ENCODE measurements around the gene CCDC188.

CCDC188 gene

GRCh38 chr22:20169253-20169822 lies 18.5 kb upstream of the CCDC188 start:
- H3K4me2 ChIP-seq (ENCODE audit: insufficient read depth, low read length, poor library complexity, severe bottlenecking) = no peak overlapping the region
- no peak overlapping the region for H4K91ac ChIP-seq (ENCODE audit: low read depth, low read length, poor library complexity)
- no peaks in the 10 kb centered on the region for H3K79me1 ChIP-seq (ENCODE audit: low read depth, low read length)
- no peak overlapping the region for H3K27ac ChIP-seq (replicated peaks; ENCODE audit: low read length)
- H3K4me3 ChIP-seq (ENCODE audit: low read length in 2 of 2) = no peak overlapping the region
- H2BK5ac ChIP-seq (ENCODE audit: low read length) = no peak overlapping the region
- no peak overlapping the region for H3K18ac ChIP-seq (ENCODE audit: low read length)
- no CpG with 5 or more reads among the region's 10 CpGs for WGBS, 2 donors (ENCODE audit: extremely low coverage in 2 of 2, insufficient read length in 2 of 2, insufficient replicate concordance in 1 of 2)
- H2BK12ac ChIP-seq (ENCODE audit: low read length) = no peak overlapping the region
- peaks cover 0 to 43% (median 0%) of the 10 kb centered on the region in 3 experiments for H3K27me3 ChIP-seq (ENCODE audit: control insufficient read depth in 3 of 3, insufficient read depth in 3 of 3, low read depth in 1 of 3, low read length in 3 of 3)
- no peak overlapping the region for H3K14ac ChIP-seq (ENCODE audit: low read length)
- peak overlapping the region; percentile 68 for H2AK5ac ChIP-seq (ENCODE audit: low read depth, low read length)
- no peak overlapping the region for H3K9ac ChIP-seq (ENCODE audit: low read depth, low read length, poor library complexity)
- H4K8ac ChIP-seq (ENCODE audit: low read depth, low read length) = no peak overlapping the region
- H2BK120ac ChIP-seq (ENCODE audit: low read depth, low read length) = no peak overlapping the region
- no peak for DNase-seq (ENCODE audit: low spot score)
- peak overlapping the region; percentile 39 for H3K23ac ChIP-seq (ENCODE audit: low read depth, low read length, poor library complexity)
- H3K36me3 ChIP-seq (replicated peaks in 1 of 2; ENCODE audit: control insufficient read depth in 2 of 2, insufficient read depth in 2 of 2, low read length in 2 of 2) = no peaks in the 10 kb centered on the region
- no peaks in the 10 kb centered on the region for H3K4me1 ChIP-seq (ENCODE audit: control insufficient read depth in 2 of 2, insufficient read depth in 1 of 2, low read depth in 1 of 2, low read length in 2 of 2)
- no peak overlapping the region for H3K4ac ChIP-seq (ENCODE audit: low read length)
- H3K9me3 ChIP-seq (replicated peaks in 1 of 2; ENCODE audit: control insufficient read depth in 2 of 2, insufficient read depth in 1 of 2, low read depth in 1 of 2, low read length in 2 of 2) = no peaks in the 10 kb centered on the region
- peak overlapping the region; percentile 47 for H2BK15ac ChIP-seq (ENCODE audit: low read length)
- no peak overlapping the region for H2AFZ ChIP-seq (ENCODE audit: low read length)

DNA sequence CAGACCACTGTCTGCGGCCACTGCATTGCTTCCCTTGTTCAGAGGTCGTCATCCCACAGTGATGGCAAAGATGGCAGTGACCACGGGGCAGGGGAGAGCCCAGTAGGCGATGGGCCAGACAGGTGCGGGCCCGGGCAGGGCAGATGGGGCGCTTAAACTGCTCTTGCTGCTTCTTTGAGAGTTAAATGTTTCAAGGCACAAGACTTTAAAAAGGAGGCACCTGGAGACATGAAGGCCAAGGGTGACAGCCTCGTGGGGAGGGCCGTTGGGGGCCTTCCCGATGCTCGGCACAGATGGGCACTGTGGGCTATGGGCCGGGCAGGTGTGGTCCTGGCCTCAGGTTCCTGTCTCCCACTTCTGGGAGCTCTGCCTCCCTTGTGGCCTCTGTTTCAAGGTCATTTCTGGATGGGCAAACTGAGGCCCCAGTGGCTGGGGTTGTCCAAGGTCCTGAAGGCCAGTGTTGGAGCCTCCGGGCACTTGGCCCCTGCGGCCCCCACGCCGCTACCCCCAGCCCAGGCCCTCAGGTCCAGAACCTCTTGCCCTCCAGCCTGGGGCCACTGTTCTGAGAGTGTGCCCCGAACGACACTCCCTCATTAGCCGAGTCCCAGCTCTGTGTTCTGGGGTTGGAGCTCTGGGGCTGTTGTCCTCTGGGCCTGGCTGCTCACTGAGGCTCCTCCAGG lies 16.9 kb upstream of the CCDC188 start:
- Histone ChIP-seq H3K4me2 (ENCODE audit: insufficient read depth, low read length, poor library complexity, severe bottlenecking) (no peak overlapping the region), H3K4me1 (ENCODE audit: control insufficient read depth in 2 of 2, insufficient read depth in 1 of 2, low read depth in 1 of 2, low read length in 2 of 2) (no peaks in the 10 kb centered on the region), H4K91ac (ENCODE audit: low read depth, low read length, poor library complexity) (no peak overlapping the region), H3K4me3 (ENCODE audit: low read length in 2 of 2) (no peak overlapping the region), H2BK120ac (ENCODE audit: low read depth, low read length) (no peak overlapping the region), H2BK15ac (ENCODE audit: low read length) (no peak overlapping the region), H3K18ac (ENCODE audit: low read length) (peak overlapping the region; percentile 38), H3K4ac (ENCODE audit: low read length) (no peak overlapping the region), H3K27ac (replicated peaks; ENCODE audit: low read length) (no peak overlapping the region), H3K27me3 (ENCODE audit: control insufficient read depth in 3 of 3, insufficient read depth in 3 of 3, low read depth in 1 of 3, low read length in 3 of 3) (peaks cover 0 to 30% (median 0%) of the 10 kb centered on the region in 3 experiments), H2BK12ac (ENCODE audit: low read length) (no peak overlapping the region), H3K79me1 (ENCODE audit: low read depth, low read length) (no peaks in the 10 kb centered on the region), H2BK5ac (ENCODE audit: low read length) (no peak overlapping the region), H3K36me3 (replicated peaks in 1 of 2; ENCODE audit: control insufficient read depth in 2 of 2, insufficient read depth in 2 of 2, low read length in 2 of 2) (no peaks in the 10 kb centered on the region), H4K8ac (ENCODE audit: low read depth, low read length) (no peak overlapping the region), H3K23ac (ENCODE audit: low read depth, low read length, poor library complexity) (peak overlapping the region; percentile 93), H3K14ac (ENCODE audit: low read length) (no peak overlapping the region), H2AFZ (ENCODE audit: low read length) (no peak overlapping the region), H3K9ac (ENCODE audit: low read depth, low read length, poor library complexity) (peak overlapping the region; percentile 60), H3K9me3 (replicated peaks in 1 of 2; ENCODE audit: control insufficient read depth in 2 of 2, insufficient read depth in 1 of 2, low read depth in 1 of 2, low read length in 2 of 2) (no peaks in the 10 kb centered on the region), H2AK5ac (ENCODE audit: low read depth, low read length) (peak overlapping the region; percentile 61)
- no CpG with 5 or more reads among the region's 19 CpGs for WGBS, 2 donors (ENCODE audit: extremely low coverage in 2 of 2, insufficient read length in 2 of 2, insufficient replicate concordance in 1 of 2)
- no peak for DNase-seq (ENCODE audit: low spot score)

DNA sequence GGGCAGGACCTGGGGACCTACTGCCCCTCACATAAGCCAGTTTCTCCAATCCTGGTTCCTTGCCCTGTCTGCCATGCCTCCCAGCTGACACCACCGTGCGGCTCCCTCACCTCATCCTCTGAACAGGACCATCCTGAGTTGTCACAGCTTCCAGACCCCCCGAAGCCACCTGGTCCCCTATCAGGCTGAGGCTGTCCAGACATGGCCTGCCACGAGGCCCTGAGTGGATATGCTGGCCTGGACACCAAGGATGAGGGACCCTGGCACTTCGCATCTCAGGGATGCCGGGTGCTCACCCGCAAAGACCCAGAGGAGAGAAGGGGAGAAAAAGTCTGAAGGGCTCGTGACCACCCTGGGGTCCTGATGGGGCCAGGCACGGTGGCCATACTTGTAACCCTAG lies 15.8 kb upstream of the CCDC188 start:
- WGBS, 2 donors (ENCODE audit: extremely low coverage in 2 of 2, insufficient read length in 2 of 2, insufficient replicate concordance in 1 of 2) = no CpG with 5 or more reads among the region's 9 CpGs
- Histone ChIP-seq H3K14ac (ENCODE audit: low read length) (no peak overlapping the region), H2BK12ac (ENCODE audit: low read length) (peak overlapping the region; percentile 10), H3K9me3 (replicated peaks in 1 of 2; ENCODE audit: control insufficient read depth in 2 of 2, insufficient read depth in 1 of 2, low read depth in 1 of 2, low read length in 2 of 2) (no peaks in the 10 kb centered on the region), H3K23ac (ENCODE audit: low read depth, low read length, poor library complexity) (peak overlapping the region; percentile 96), H3K9ac (ENCODE audit: low read depth, low read length, poor library complexity) (peak overlapping the region; percentile 44), H3K18ac (ENCODE audit: low read length) (peak overlapping the region; percentile 57), H3K36me3 (replicated peaks in 1 of 2; ENCODE audit: control insufficient read depth in 2 of 2, insufficient read depth in 2 of 2, low read length in 2 of 2) (no peaks in the 10 kb centered on the region), H2BK5ac (ENCODE audit: low read length) (no peak overlapping the region), H3K4ac (ENCODE audit: low read length) (no peak overlapping the region), H2BK120ac (ENCODE audit: low read depth, low read length) (no peak overlapping the region), H3K4me3 (ENCODE audit: low read length in 2 of 2) (no peak overlapping the region), H2BK15ac (ENCODE audit: low read length) (peak overlapping the region; percentile 75), H3K4me2 (ENCODE audit: insufficient read depth, low read length, poor library complexity, severe bottlenecking) (no peak overlapping the region), H2AFZ (ENCODE audit: low read length) (no peak overlapping the region), H4K91ac (ENCODE audit: low read depth, low read length, poor library complexity) (no peak overlapping the region), H2AK5ac (ENCODE audit: low read depth, low read length) (peak overlapping the region; percentile 81), H3K27me3 (ENCODE audit: control insufficient read depth in 3 of 3, insufficient read depth in 3 of 3, low read depth in 1 of 3, low read length in 3 of 3) (peaks cover 0 to 25% (median 0%) of the 10 kb centered on the region in 3 experiments), H3K27ac (replicated peaks; ENCODE audit: low read length) (no peak overlapping the region), H3K79me1 (ENCODE audit: low read depth, low read length) (no peaks in the 10 kb centered on the region), H3K4me1 (ENCODE audit: control insufficient read depth in 2 of 2, insufficient read depth in 1 of 2, low read depth in 1 of 2, low read length in 2 of 2) (no peaks in the 10 kb centered on the region), H4K8ac (ENCODE audit: low read depth, low read length) (no peak overlapping the region)
- no peak for DNase-seq (ENCODE audit: low spot score)

GRCh38 chr22:20165913-20166312 lies 15.1 kb upstream of the CCDC188 start:
- H2BK15ac ChIP-seq (ENCODE audit: low read length) = no peak overlapping the region
- peak overlapping the region in 1 of 2 donors; percentile 64 for H3K4me3 ChIP-seq (ENCODE audit: low read length in 2 of 2)
- no peak for DNase-seq (ENCODE audit: low spot score)
- no peaks in the 10 kb centered on the region for H3K4me1 ChIP-seq (ENCODE audit: control insufficient read depth in 2 of 2, insufficient read depth in 1 of 2, low read depth in 1 of 2, low read length in 2 of 2)
- no peaks in the 10 kb centered on the region for H3K9me3 ChIP-seq (replicated peaks in 1 of 2; ENCODE audit: control insufficient read depth in 2 of 2, insufficient read depth in 1 of 2, low read depth in 1 of 2, low read length in 2 of 2)
- no peak overlapping the region for H4K8ac ChIP-seq (ENCODE audit: low read depth, low read length)
- no peak overlapping the region for H3K4me2 ChIP-seq (ENCODE audit: insufficient read depth, low read length, poor library complexity, severe bottlenecking)
- no peak overlapping the region for H3K27ac ChIP-seq (replicated peaks; ENCODE audit: low read length)
- no peak overlapping the region for H2AFZ ChIP-seq (ENCODE audit: low read length)
- H3K4ac ChIP-seq (ENCODE audit: low read length) = no peak overlapping the region
- H2BK120ac ChIP-seq (ENCODE audit: low read depth, low read length) = no peak overlapping the region
- H2AK5ac ChIP-seq (ENCODE audit: low read depth, low read length) = no peak overlapping the region
- no peak overlapping the region for H2BK12ac ChIP-seq (ENCODE audit: low read length)
- H2BK5ac ChIP-seq (ENCODE audit: low read length) = no peak overlapping the region
- peaks cover 0 to 23% (median 0%) of the 10 kb centered on the region in 3 experiments for H3K27me3 ChIP-seq (ENCODE audit: control insufficient read depth in 3 of 3, insufficient read depth in 3 of 3, low read depth in 1 of 3, low read length in 3 of 3)
- WGBS, 2 donors (ENCODE audit: extremely low coverage in 2 of 2, insufficient read length in 2 of 2, insufficient replicate concordance in 1 of 2) = no CpG with 5 or more reads among the region's 7 CpGs
- H3K9ac ChIP-seq (ENCODE audit: low read depth, low read length, poor library complexity) = no peak overlapping the region
- no peak overlapping the region for H3K14ac ChIP-seq (ENCODE audit: low read length)
- H3K23ac ChIP-seq (ENCODE audit: low read depth, low read length, poor library complexity) = peak overlapping the region; percentile 80
- no peaks in the 10 kb centered on the region for H3K36me3 ChIP-seq (replicated peaks in 1 of 2; ENCODE audit: control insufficient read depth in 2 of 2, insufficient read depth in 2 of 2, low read length in 2 of 2)
- no peak overlapping the region for H3K18ac ChIP-seq (ENCODE audit: low read length)
- no peak overlapping the region for H4K91ac ChIP-seq (ENCODE audit: low read depth, low read length, poor library complexity)
- no peaks in the 10 kb centered on the region for H3K79me1 ChIP-seq (ENCODE audit: low read depth, low read length)

All from neuronal stem cell (in vitro differentiated cells).